Liver (tissue), 9 donors: ENCODE data around the gene LIPC. TPM values are rescaled to one million over a fixed set of nuclear protein-coding genes. Genes with fewer than 3 reads are reported as not detected.

Source experiments
- DNase-seq: peaks from one replicate; pipeline ENCODE4 v3.0.0-alpha.2; 2017; ENCODE audit warnings: low spot score
- H3K27ac ChIP-seq, 2 donors: one replicate each; pipeline ENCODE4 v1.7.0; 2013; ENCODE audit warnings: inconsistent platforms in 2 of 2, low read length in 2 of 2, control low read depth in 1 of 2, low read depth in 1 of 2, mild to moderate bottlenecking in 1 of 2
- H3K27me3 ChIP-seq, 4 donors: one replicate each; pipeline versions ENCODE4 v1.6.1 to v1.7.0; 2013; ENCODE audit warnings: low read length in 3 of 4, inconsistent platforms in 1 of 4, mild to moderate bottlenecking in 1 of 4, moderate library complexity in 1 of 4; ENCODE audit not compliant: control insufficient read depth in 4 of 4, insufficient read depth in 4 of 4
- H3K36me3 ChIP-seq, 4 donors: one replicate each; pipeline versions ENCODE4 v1.6.1 to v1.7.0; 2013; ENCODE audit warnings: low read length in 3 of 4, mild to moderate bottlenecking in 3 of 4, low read depth in 1 of 4, moderate library complexity in 1 of 4; ENCODE audit not compliant: control insufficient read depth in 4 of 4, insufficient read depth in 3 of 4
- H3K4me1 ChIP-seq, 4 donors: one replicate each; pipeline versions ENCODE4 v1.6.1 to v1.7.0; 2013; ENCODE audit warnings: low read length in 3 of 4, mild to moderate bottlenecking in 3 of 4, moderate library complexity in 1 of 4; ENCODE audit not compliant: control insufficient read depth in 4 of 4, insufficient read depth in 4 of 4
- H3K4me3 ChIP-seq, 3 donors: one replicate each; pipeline versions ENCODE4 v1.6.1 to v1.7.0; 2013; ENCODE audit warnings: low read length in 3 of 3, control low read depth in 1 of 3, low read depth in 1 of 3, mild to moderate bottlenecking in 1 of 3
- H3K9ac ChIP-seq, 2 donors: one replicate each; pipeline ENCODE4 v1.7.0; 2013; ENCODE audit warnings: low read length in 2 of 2, mild to moderate bottlenecking in 2 of 2, moderate library complexity in 2 of 2, control low read depth in 1 of 2, low read depth in 1 of 2
- H3K9me3 ChIP-seq, 4 donors: one replicate each; pipeline versions ENCODE4 v1.6.1 to v1.7.0; 2013; ENCODE audit warnings: low read length in 3 of 4; ENCODE audit not compliant: control insufficient read depth in 4 of 4
- ATF3 ChIP-seq: IDR thresholded peaks from 2 replicates; pipeline ENCODE4 v1.6.1; 2016; ENCODE audit warnings: antibody characterized with exemption
- EGR1 ChIP-seq, 2 donors: IDR thresholded peaks; 2 replicates each; pipeline ENCODE4 v1.6.1; 2016 to 2018; ENCODE audit warnings: antibody characterized with exemption in 2 of 2, low read depth in 2 of 2
- FOXA1 ChIP-seq: IDR thresholded peaks from 2 replicates; pipeline ENCODE4 v1.6.1; 2016; ENCODE audit warnings: antibody characterized with exemption
- FOXA2 ChIP-seq: IDR thresholded peaks from 2 replicates; pipeline ENCODE4 v1.6.1; 2016; ENCODE audit warnings: antibody characterized with exemption
- GABPA ChIP-seq, 2 donors: IDR thresholded peaks in 1 of 2; conservative IDR thresholded peaks in 1 of 2; 2 replicates each; pipeline ENCODE4 v1.6.1; 2016; ENCODE audit warnings: antibody characterized with exemption in 2 of 2, mild to moderate bottlenecking in 1 of 2, moderate library complexity in 1 of 2
- HNF4A ChIP-seq, 2 donors: conservative IDR thresholded peaks; 2 replicates each; pipeline ENCODE4 v1.6.1; 2016; ENCODE audit warnings: antibody characterized with exemption in 2 of 2, mild to moderate bottlenecking in 2 of 2
- HNF4G ChIP-seq: IDR thresholded peaks from 2 replicates; pipeline ENCODE4 v1.6.1; 2016; ENCODE audit warnings: antibody characterized with exemption
- JUND ChIP-seq, 2 donors: IDR thresholded peaks; 2 replicates each; pipeline ENCODE4 v1.6.1; 2016; ENCODE audit warnings: antibody characterized with exemption in 2 of 2
- MAX ChIP-seq: IDR thresholded peaks from 2 replicates; pipeline ENCODE4 v1.6.1; 2016; ENCODE audit warnings: antibody characterized with exemption
- NR2F2 ChIP-seq: IDR thresholded peaks from 2 replicates; pipeline ENCODE4 v1.6.1; 2016; ENCODE audit warnings: antibody characterized with exemption
- RAD21 ChIP-seq, 2 donors: IDR thresholded peaks; 2 replicates each; pipeline ENCODE4 v1.6.1; 2016; ENCODE audit warnings: antibody characterized with exemption in 2 of 2, mild to moderate bottlenecking in 2 of 2
- REST ChIP-seq: IDR thresholded peaks from 2 replicates; pipeline ENCODE4 v1.6.1; 2016; ENCODE audit warnings: antibody characterized with exemption, mild to moderate bottlenecking
- RXRA ChIP-seq, 2 donors: IDR thresholded peaks; 2 replicates each; pipeline ENCODE4 v1.6.1; 2017 to 2018; ENCODE audit warnings: antibody characterized with exemption in 2 of 2, mild to moderate bottlenecking in 1 of 2
- SP1 ChIP-seq: IDR thresholded peaks from 2 replicates; pipeline ENCODE4 v1.6.1; 2018; ENCODE audit warnings: antibody characterized with exemption, mild to moderate bottlenecking
- TAF1 ChIP-seq: conservative IDR thresholded peaks from 2 replicates; pipeline ENCODE4 v1.6.1; 2016; ENCODE audit warnings: antibody characterized with exemption, mild to moderate bottlenecking
- YY1 ChIP-seq: IDR thresholded peaks from 2 replicates; pipeline ENCODE4 v1.6.1; 2016; ENCODE audit warnings: antibody characterized with exemption, mild to moderate bottlenecking
- WGBS: extraction: QIAGEN DNeasy Blood & Tissue Kit; methylation state at CpG from one replicate; pipeline ENCODE4 v1.1.7; 2013; 5-methylcytosine and 5-hydroxymethylcytosine counted together
- polyA plus RNA-seq, 2 donors: library from polyadenylated mRNA; stranded (reverse) in 1 of 2; unstranded in 1 of 2; fragments of 200-250 nt in 1 of 2; fragments of >200 nt in 1 of 2; fragmentation: Nextera tagmentation in 1 of 2; extraction: Ambion mirVana in 1 of 2; gene quantifications; one replicate each; pipeline versions ENCODE4 v1.2.1 to v1.2.3, GENCODE V29; 2013 to 2015
- total RNA-seq, 2 donors: library from RNA; depleted of rRNA; stranded (reverse); fragments of >200 nt; gene quantifications; one replicate each; pipeline ENCODE4 v1.2.3, GENCODE V29; 2014
- TF ChIP-seq, protein P1 (sequence below): IDR thresholded peaks from 2 replicates; pipeline ENCODE4 v1.6.1; 2016; ENCODE audit warnings: antibody characterized with exemption
- TF ChIP-seq, protein P2 (sequence below): fragments of 150-350 bp; IDR thresholded peaks from 2 replicates; pipeline ENCODE4 v1.5.1; 2017; ENCODE audit warnings: improper control_type of control experiment, low read depth, low read length; ENCODE audit not compliant: missing input control
- donor health status: healthy.
- donor health status: healthy.
- donor health status: healthy.
- donor health status: healthy.
- donor health status: healthy.

LIPC gene
- total and polyA plus RNA-seq, 4 donors, result 60.1 to 268 (median 131) TPM

DNA sequence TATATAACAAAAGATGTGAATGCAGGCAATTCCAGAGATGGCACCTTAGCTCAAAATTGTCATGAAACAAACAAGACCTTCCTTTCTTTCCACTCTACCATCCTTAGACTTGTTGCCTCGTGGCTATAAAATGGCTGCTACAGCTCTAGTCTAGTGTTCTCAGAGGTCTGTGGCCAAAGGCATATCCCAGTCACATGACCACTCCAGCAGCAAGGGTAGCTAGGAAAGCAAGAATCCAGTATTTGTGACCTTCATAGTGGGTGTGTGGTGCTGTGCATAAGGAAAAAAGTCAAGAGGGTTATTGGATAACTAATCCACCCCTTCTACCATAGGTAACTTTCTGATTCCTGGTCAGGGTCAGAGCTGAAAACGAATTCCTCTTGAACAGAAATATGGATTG is 27.1 kb upstream of the LIPC start:
- Histone ChIP-seq H3K4me3 (no peak overlapping the region), H3K9ac (no peak overlapping the region), H3K27me3 (no peaks in the 10 kb centered on the region), H3K36me3 (no peaks in the 10 kb centered on the region), H3K4me1 (peaks cover 2 to 12% (median 11%) of the 10 kb centered on the region in 4 donors), H3K27ac (no peak overlapping the region), H3K9me3 (no peaks in the 10 kb centered on the region)
- no peak for DNase-seq
- WGBS, result 91% methylated on average over 2 of the region's 2 CpGs
- TF ChIP-seq RXRA (IDR thresholded peaks at IDR 0.05) (no peak), YY1 (no peak), SP1 (no peak), JUND (IDR thresholded peaks at IDR 0.05) (no peak), GABPA (IDR thresholded peaks at IDR 0.05 in 1 of 2, conservative IDR thresholded peaks at IDR 0.05 in 1 of 2) (no peak), FOXA2 (no peak), TAF1 (no peak), FOXA1 (no peak), HNF4G (no peak), NR2F2 (no peak), RAD21 (IDR thresholded peaks at IDR 0.05) (no peak), HNF4A (conservative IDR thresholded peaks at IDR 0.05) (no peak), REST (no peak), MAX (no peak), EGR1 (IDR thresholded peaks at IDR 0.05; ENCODE audit: low read depth in 2 of 2) (no peak), ATF3 (no peak)
- TF ChIP-seq, protein P1, sequence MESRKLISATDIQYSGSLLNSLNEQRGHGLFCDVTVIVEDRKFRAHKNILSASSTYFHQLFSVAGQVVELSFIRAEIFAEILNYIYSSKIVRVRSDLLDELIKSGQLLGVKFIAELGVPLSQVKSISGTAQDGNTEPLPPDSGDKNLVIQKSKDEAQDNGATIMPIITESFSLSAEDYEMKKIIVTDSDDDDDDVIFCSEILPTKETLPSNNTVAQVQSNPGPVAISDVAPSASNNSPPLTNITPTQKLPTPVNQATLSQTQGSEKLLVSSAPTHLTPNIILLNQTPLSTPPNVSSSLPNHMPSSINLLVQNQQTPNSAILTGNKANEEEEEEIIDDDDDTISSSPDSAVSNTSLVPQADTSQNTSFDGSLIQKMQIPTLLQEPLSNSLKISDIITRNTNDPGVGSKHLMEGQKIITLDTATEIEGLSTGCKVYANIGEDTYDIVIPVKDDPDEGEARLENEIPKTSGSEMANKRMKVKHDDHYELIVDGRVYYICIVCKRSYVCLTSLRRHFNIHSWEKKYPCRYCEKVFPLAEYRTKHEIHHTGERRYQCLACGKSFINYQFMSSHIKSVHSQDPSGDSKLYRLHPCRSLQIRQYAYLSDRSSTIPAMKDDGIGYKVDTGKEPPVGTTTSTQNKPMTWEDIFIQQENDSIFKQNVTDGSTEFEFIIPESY, result no peak
- TF ChIP-seq, protein P2, sequence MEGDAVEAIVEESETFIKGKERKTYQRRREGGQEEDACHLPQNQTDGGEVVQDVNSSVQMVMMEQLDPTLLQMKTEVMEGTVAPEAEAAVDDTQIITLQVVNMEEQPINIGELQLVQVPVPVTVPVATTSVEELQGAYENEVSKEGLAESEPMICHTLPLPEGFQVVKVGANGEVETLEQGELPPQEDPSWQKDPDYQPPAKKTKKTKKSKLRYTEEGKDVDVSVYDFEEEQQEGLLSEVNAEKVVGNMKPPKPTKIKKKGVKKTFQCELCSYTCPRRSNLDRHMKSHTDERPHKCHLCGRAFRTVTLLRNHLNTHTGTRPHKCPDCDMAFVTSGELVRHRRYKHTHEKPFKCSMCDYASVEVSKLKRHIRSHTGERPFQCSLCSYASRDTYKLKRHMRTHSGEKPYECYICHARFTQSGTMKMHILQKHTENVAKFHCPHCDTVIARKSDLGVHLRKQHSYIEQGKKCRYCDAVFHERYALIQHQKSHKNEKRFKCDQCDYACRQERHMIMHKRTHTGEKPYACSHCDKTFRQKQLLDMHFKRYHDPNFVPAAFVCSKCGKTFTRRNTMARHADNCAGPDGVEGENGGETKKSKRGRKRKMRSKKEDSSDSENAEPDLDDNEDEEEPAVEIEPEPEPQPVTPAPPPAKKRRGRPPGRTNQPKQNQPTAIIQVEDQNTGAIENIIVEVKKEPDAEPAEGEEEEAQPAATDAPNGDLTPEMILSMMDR, result no peak
